Adrenal gland (tissue), 5 donors: ENCODE measurements around the gene ANXA1.

ENCODE experiments used
- CTCF ChIP-seq, 6 experiments: fragments of 450-650 bp in 4 of 6; fragments of 200-600 bp in 2 of 6; sonication (generic) in 1 of 6; IDR thresholded peaks; 1 replicate in 5 of 6; 2 replicates in 1 of 6; pipeline versions ENCODE4 v1.5.1 to v1.8.0; 2016 to 2021; ENCODE audit warnings: antibody characterized with exemption in 6 of 6, mild to moderate bottlenecking in 2 of 6, moderate library complexity in 1 of 6
- POLR2A ChIP-seq, 2 donors: fragments of 450-650 bp; IDR thresholded peaks; one replicate each; pipeline ENCODE4 v1.6.1; 2017; ENCODE audit warnings: antibody characterized with exemption in 2 of 2, mild to moderate bottlenecking in 2 of 2, moderate library complexity in 1 of 2
- donor health status: DM: no; HTN: no; CAD: no.

GRCh38 chr9:73166468-73166867 lies 14.8 kb downstream of the ANXA1 start:
- TF ChIP-seq CTCF (IDR thresholded peaks at IDR 0.05) (no peak), POLR2A (IDR thresholded peaks at IDR 0.05) (no peak)
